HUES48 (cell line): ENCODE results near the gene TRMO.

Source experiments
- H3K27ac ChIP-seq: one replicate; pipeline ENCODE4 v1.7.0; 2013; ENCODE audit warnings: low read depth, low read length, inconsistent platforms
- H3K27me3 ChIP-seq: 2 replicates; pipeline ENCODE4 v1.6.1; 2013; ENCODE audit warnings: mild to moderate bottlenecking, low read length; ENCODE audit not compliant: control insufficient read depth, insufficient read depth
- H3K36me3 ChIP-seq: 2 replicates; pipeline ENCODE4 v1.6.1; 2013; ENCODE audit warnings: low read length; ENCODE audit not compliant: control insufficient read depth, insufficient read depth
- H3K4me1 ChIP-seq: 2 replicates; pipeline ENCODE4 v1.6.1; 2013; ENCODE audit warnings: mild to moderate bottlenecking, low read length; ENCODE audit not compliant: control insufficient read depth, insufficient read depth
- H3K4me3 ChIP-seq: 2 replicates; pipeline ENCODE4 v1.5.1; 2013; ENCODE audit warnings: mild to moderate bottlenecking, low read depth, low read length
- H3K9ac ChIP-seq: 2 replicates; pipeline ENCODE4 v1.6.1; 2013; ENCODE audit warnings: mild to moderate bottlenecking, low read depth, low read length, moderate library complexity
- H3K9me3 ChIP-seq: 2 replicates; pipeline ENCODE4 v1.6.1; 2013; ENCODE audit warnings: low read length; ENCODE audit not compliant: control insufficient read depth, insufficient read depth

The TRMO gene

DNA sequence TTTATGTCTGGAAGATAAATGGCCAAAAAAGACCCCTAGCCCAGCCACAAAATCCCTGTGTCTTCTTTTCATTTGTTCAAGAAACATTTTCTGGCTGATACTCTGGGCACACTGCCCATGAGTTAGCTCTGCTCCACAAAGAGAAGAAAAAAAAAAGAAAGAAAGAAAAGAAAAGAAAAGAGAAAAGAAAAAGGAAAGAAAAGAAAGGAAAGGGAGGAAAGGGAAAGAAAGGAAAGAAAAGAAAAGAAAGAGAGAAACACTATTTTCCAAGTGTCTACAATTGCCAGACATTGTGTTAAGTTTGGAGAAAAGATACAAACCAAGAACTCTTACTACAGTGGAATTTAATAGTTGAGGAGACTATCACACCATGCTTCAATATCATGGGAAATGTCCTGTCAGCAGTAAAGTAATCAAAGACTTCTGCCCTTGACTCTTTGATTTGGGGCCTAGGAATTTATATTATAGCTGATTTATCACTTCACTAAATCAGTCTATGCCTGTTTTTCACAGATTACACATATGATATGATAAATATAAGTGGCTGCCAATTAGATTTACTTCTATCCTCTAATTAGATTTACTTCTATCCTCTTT is 3.0 kb downstream of the TRMO start:
- Histone ChIP-seq H3K9me3 (no peaks in the 10 kb centered on the region), H3K36me3 (no peaks in the 10 kb centered on the region), H3K27me3 (no peaks in the 10 kb centered on the region; the same call in none of the 2 replicates), H3K9ac (no peak overlapping the region), H3K27ac (no peak overlapping the region), H3K4me1 (0 out of 2 replicates have a peak, but pooled peaks cover 3% of the 10 kb centered on the region), H3K4me3 (no peak overlapping the region)

DNA sequence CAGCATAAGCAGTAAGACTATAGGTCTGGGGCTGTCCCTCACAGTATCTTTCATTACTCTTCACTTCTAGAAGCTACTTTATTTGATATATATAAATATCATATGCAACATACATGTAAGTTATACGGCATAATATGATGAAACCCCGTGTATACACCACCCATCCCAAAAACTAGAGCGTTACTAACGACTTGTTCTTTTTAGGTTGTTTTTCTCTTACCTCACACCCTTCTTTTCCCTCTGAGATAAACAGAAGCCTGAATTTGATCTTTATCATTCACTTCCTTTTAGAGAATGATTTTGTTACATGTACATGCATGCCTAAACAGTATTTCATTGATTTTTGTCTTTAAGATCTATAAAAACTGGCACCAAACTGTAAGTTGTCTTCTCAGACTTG is 3.7 kb downstream of the TRMO start:
- H3K27ac ChIP-seq = no peak overlapping the region
- no peak overlapping the region for H3K9ac ChIP-seq

DNA sequence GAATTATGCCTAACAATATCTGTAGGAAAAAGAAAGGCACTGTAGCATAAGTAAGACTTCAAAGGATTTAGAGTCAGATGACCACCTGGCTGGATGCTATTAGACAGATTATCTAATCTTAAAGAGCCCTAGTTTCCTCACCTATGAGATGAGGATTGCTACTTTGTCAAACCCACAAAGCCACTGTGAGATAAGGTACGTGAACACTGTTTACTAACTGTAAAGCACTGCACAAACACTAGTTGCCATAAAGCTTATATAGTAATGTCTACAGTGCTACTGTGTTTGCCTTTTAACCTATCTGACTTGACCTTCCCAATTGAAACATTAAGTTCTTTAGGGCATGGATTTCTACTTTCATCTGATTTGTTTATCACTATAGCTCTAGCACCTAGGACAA is 10.3 kb downstream of the TRMO start:
- Histone ChIP-seq H3K9me3 (no peaks in the 10 kb centered on the region), H3K4me1 (no peaks in the 10 kb centered on the region), H3K27me3 (no peaks in the 10 kb centered on the region), H3K9ac (no peak overlapping the region), H3K27ac (no peak overlapping the region), H3K4me3 (no peak overlapping the region), H3K36me3 (peaks cover 30% of the 10 kb centered on the region)

More for the DNA sequence above, 3.7 kb downstream of the TRMO start:
- Histone ChIP-seq H3K9me3 (no peaks in the 10 kb centered on the region), H3K27me3 (no peaks in the 10 kb centered on the region; the same call in 1 of the 2 replicates), H3K36me3 (0 out of 2 replicates have a peak, but pooled peaks cover under 1% of the 10 kb centered on the region), H3K4me3 (no peak overlapping the region), H3K4me1 (0 out of 2 replicates have a peak, but pooled peaks cover 3% of the 10 kb centered on the region)

DNA sequence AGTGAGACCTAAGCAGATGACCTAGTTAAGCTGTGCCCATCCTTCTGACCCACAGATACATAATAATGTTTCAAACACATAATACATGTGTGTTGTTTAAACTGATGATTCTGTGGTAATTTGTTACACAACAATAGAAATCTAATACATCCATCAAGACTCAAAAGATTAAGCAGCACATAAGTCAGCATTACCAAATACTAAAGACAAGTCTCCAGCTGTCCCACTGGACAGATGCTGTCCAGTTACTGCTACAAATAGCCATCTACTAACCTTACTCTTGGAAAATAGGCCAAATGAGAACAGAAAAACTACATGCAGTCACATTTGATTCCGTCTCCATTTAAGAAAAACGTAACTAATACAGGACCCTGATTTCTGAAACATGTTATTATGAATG is 10.8 kb downstream of the TRMO start:
- no peaks in the 10 kb centered on the region for H3K4me1 ChIP-seq
- no peak overlapping the region for H3K4me3 ChIP-seq
- no peak overlapping the region for H3K27ac ChIP-seq
- H3K27me3 ChIP-seq = no peaks in the 10 kb centered on the region
- peaks cover 30% of the 10 kb centered on the region for H3K36me3 ChIP-seq
- H3K9ac ChIP-seq = no peak overlapping the region
- no peaks in the 10 kb centered on the region for H3K9me3 ChIP-seq

DNA sequence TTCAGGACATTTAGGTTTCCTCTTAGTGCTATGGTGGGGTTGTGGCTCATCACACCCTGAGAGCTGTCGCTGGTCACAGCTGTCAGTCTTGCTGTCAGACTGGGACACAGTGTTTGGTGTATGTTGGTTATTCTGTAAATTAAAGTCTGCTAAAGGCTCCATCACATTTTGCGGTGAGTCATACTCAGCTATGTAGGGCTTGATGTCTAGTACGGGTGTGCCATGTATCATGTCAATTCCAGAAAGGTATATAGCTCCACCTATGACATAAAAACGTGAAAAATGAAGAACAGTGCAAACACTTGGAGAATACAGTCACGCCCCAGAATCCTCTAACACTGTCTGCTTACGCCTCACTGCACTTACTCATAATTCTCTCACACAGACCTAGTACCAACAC is 11.9 kb downstream of the TRMO start:
- H3K27ac ChIP-seq = no peak overlapping the region
- H3K36me3 ChIP-seq = peaks cover 30% of the 10 kb centered on the region
- no peaks in the 10 kb centered on the region for H3K27me3 ChIP-seq
- H3K4me3 ChIP-seq = no peak overlapping the region
- H3K4me1 ChIP-seq = no peaks in the 10 kb centered on the region
- no peaks in the 10 kb centered on the region for H3K9me3 ChIP-seq
- no peak overlapping the region for H3K9ac ChIP-seq

DNA sequence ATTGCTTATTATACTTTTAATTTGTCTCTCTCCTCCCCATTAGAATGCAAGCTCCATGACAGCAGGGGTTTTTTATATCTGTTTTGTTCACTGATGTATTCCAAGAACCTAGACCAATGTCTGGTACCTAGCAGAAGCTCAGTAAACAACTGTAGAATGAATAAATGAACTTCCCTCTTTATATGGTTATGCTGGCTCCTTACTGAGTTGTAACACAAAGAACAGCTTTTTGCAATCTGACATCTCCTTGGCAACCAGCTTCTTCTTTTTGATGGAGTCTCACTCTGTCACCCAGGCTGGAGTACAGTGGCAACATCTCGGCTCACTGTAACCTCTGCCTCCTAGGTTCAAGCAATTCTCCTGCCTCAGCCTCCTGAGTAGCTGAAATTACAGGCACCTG is 13.6 kb downstream of the TRMO start:
- no peak overlapping the region for H3K27ac ChIP-seq
- no peaks in the 10 kb centered on the region for H3K4me1 ChIP-seq
- H3K27me3 ChIP-seq = no peaks in the 10 kb centered on the region
- H3K36me3 ChIP-seq = peaks cover 30% of the 10 kb centered on the region
- no peak overlapping the region for H3K9ac ChIP-seq
- H3K4me3 ChIP-seq = no peak overlapping the region
- H3K9me3 ChIP-seq = no peaks in the 10 kb centered on the region

DNA sequence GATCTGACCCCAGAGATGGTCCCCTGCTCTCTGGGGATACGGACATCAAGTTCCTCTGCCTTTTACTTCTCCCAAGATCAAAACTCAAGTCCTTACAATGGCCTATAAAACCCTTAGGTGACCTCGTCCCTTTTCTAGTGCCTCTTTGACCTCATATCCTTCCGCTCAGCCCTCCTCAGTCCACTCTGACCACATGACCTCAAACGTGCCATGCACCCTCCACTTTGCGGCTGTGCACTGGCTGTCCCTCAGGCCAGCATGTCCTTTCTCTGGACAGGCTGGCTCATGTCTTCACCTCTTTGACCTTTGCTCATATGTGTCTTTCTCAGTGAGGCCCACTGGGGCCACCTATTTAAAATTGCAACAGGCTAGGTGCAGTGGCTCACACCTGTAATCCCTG is 14.7 kb downstream of the TRMO start:
- H3K4me1 ChIP-seq = no peaks in the 10 kb centered on the region
- H3K36me3 ChIP-seq = peaks cover 20% of the 10 kb centered on the region
- no peaks in the 10 kb centered on the region for H3K27me3 ChIP-seq
- H3K4me3 ChIP-seq = no peak overlapping the region
- H3K9ac ChIP-seq = no peak overlapping the region
- no peak overlapping the region for H3K27ac ChIP-seq
- no peaks in the 10 kb centered on the region for H3K9me3 ChIP-seq

DNA sequence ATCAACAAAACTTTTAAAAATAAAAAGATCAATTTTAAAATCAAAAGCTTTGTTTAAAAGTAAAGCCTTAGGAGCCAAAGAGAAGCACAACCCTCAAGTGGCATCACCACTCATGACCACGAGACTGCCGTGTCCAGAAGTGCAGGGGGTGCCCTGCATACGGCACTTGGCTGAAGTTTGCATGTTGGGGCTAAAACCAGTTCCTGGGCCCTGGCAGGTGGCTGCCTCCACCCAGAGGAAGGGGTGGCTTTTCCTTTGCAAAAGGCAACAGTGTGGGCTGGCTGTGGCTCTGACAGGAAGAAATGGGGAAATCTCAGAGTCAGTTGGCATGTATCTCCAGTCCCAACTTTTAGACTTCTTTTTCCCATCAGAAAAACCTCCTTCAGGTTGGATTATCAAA is 15.3 kb downstream of the TRMO start:
- no peak overlapping the region for H3K27ac ChIP-seq
- H3K9ac ChIP-seq = no peak overlapping the region
- no peaks in the 10 kb centered on the region for H3K27me3 ChIP-seq

DNA sequence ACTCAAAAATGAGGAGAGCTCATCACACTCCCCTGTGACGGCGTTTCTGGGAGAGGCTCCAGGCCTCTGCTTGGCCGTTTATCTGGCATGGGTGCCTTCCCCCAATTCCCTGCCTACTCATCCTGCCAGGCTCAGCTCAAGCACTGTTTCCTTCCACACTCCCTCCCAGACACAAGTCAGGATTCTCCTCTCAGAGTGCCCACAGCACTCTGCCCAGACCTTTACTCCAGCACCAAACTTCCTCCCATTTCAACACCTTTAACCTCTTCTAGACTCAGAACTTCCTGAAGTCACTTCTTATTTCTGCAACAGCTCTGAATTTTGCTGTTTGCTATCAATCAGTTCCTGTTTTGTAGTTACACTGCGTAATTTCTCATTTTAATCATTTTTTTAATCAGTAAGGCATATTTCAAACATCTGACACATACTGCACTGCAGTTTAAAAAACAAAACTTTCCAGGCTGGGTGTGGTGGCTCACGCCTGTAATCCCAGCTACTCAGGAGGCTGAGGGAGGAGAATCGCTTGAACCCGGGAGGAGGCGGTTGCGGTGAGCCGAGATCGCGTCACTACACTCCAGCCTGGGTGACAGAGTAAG is 16.0 kb downstream of the TRMO start:
- Histone ChIP-seq H3K9ac (no peak overlapping the region), H3K27ac (no peak overlapping the region), H3K36me3 (peaks cover 13% of the 10 kb centered on the region), H3K27me3 (no peaks in the 10 kb centered on the region), H3K4me1 (no peaks in the 10 kb centered on the region), H3K4me3 (no peak overlapping the region), H3K9me3 (no peaks in the 10 kb centered on the region)

More for the DNA sequence above, 15.3 kb downstream of the TRMO start:
- no peaks in the 10 kb centered on the region for H3K4me1 ChIP-seq
- no peak overlapping the region for H3K4me3 ChIP-seq
- no peaks in the 10 kb centered on the region for H3K9me3 ChIP-seq
- H3K36me3 ChIP-seq = peaks cover 16% of the 10 kb centered on the region

DNA sequence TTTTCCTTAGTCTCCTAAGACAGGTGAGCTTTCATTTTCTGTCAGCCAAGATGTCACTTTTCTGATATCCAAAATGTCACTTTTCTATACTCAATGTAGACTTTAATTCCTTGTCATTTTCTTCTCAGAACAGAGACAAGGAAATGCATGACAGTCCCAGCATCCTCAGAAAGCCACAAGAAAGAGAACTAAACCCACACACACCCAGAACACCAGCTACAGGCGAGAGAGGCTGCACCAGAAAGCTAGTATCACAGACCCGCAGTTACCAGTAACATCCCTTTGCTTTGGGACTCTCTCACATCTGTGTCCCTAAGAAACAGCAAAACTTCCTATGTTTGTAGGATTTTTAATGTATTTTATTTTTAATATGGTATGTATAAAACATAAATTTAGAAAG is 17.1 kb downstream of the TRMO start:
- Histone ChIP-seq H3K4me1 (no peaks in the 10 kb centered on the region), H3K4me3 (no peak overlapping the region), H3K9me3 (no peaks in the 10 kb centered on the region), H3K36me3 (peaks cover 11% of the 10 kb centered on the region), H3K9ac (no peak overlapping the region), H3K27ac (no peak overlapping the region), H3K27me3 (no peaks in the 10 kb centered on the region)

DNA sequence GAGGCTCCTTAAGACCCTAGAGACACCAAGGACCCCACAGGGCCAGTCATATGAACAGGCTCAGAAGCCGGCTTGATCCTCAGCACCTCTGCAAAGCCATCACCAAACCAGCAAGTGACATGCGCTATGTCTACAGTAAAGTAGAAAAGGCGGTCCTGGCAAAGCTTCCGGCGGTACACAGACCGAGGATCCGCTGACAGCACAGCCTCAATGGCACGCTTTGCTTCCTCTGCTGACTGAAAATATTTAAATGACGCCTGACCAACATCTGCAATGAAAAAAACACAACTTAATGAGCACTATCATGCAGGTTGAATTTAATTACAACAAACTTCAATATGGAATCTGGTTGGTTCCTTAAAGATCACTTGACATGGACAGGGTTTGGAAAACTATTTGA is 17.6 kb downstream of the TRMO start:
- Histone ChIP-seq H3K36me3 (peaks cover 7% of the 10 kb centered on the region), H3K4me3 (no peak overlapping the region), H3K9ac (no peak overlapping the region), H3K9me3 (no peaks in the 10 kb centered on the region), H3K4me1 (no peaks in the 10 kb centered on the region), H3K27ac (no peak overlapping the region), H3K27me3 (no peaks in the 10 kb centered on the region)
